Activated naive CD8-positive, alpha-beta T cell treated with anti-CD3 and anti-CD28 coated beads for 36 hours (primary cell): ENCODE data around the gene RNF4. TPM values are rescaled to one million over a fixed set of nuclear protein-coding genes. Genes with fewer than 3 reads are reported as not detected.

Experiments
- DNase-seq: peaks from one replicate; pipeline ENCODE4 v3.0.0; 2021
- H3K27ac Mint-ChIP-seq: one replicate; pipeline ENCODE4 v1.8.0; 2022; ENCODE audit warnings: mild to moderate bottlenecking, moderate library complexity, mixed read lengths
- H3K27me3 Mint-ChIP-seq: one replicate; pipeline ENCODE4 v1.8.0; 2022; ENCODE audit warnings: mild to moderate bottlenecking, mixed read lengths
- H3K36me3 Mint-ChIP-seq: one replicate; pipeline ENCODE4 v1.8.0; 2021; ENCODE audit warnings: mild to moderate bottlenecking, mixed read lengths
- H3K4me1 Mint-ChIP-seq: one replicate; pipeline ENCODE4 v1.8.0; 2021; ENCODE audit warnings: mixed read lengths
- H3K4me3 Mint-ChIP-seq: one replicate; pipeline ENCODE4 v1.8.0; 2022; ENCODE audit warnings: mild to moderate bottlenecking, moderate library complexity, mixed read lengths
- H3K9me3 Mint-ChIP-seq: one replicate; pipeline ENCODE4 v1.8.0; 2022; ENCODE audit warnings: mixed read lengths
- total RNA-seq, 2 experiments: library from RNA; stranded (reverse); gene quantifications; one replicate each; pipeline ENCODE4 v1.2.3, GENCODE V29; 2021

RNF4 gene
- total RNA-seq, 2 experiments from 2014 or later: 93.3 to 94.5 TPM

DNA sequence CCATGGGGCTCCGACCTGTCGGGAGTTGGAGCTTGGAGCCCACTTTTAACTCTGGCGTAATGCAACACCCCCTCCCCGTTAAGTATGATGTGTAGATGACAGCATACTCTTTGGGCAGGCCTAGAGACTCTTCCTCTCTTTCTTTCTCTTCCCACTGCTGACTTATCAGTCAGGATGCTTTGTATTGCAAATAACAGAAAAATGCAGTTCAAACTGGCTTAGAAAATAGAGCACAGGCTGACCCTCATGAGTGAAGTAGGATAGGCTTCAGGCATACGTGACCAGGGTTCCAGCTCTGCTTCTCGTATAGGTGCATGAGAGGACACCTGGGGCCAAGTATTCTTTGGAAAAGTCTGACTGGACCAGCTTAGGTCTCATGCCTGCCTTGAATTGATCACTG is 23.3 kb upstream of the RNF4 start:
- Mint-ChIP-seq H3K36me3 (no peaks in the 10 kb centered on the region), H3K9me3 (no peaks in the 10 kb centered on the region), H3K27me3 (no peaks in the 10 kb centered on the region), H3K4me1 (peaks cover 2% of the 10 kb centered on the region), H3K4me3 (no peak overlapping the region), H3K27ac (no peak overlapping the region)
- DNase-seq: no peak

GRCh38 chr4:2446656-2447564 is 22.0 kb upstream of the RNF4 start:
- Mint-ChIP-seq H3K9me3 (no peaks in the 10 kb centered on the region), H3K4me3 (no peak overlapping the region), H3K4me1 (no peaks in the 10 kb centered on the region), H3K36me3 (no peaks in the 10 kb centered on the region), H3K27ac (no peak overlapping the region), H3K27me3 (no peaks in the 10 kb centered on the region)
- DNase-seq: no peak

DNA sequence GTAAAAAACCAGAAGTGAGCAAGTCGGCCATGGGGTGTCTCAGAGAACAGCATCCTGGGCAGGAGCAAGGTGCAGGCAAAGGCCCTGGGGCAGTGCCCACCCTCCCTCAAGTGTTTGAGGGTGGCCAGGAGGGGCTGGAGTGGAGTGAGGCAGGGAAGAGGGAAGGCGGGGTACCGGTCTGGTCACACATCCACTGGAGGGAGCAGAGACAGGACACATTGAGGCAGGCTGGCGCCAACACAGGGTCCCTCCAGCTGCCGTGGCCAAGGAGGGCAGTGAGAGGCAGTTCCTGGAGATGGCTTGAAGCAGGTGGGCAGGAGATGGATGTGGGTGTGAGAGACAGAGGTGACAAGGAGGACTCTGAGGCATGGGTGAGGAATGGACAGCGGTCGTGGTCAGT is 20.3 kb upstream of the RNF4 start:
- Mint-ChIP-seq H3K27ac (no peak overlapping the region), H3K27me3 (no peaks in the 10 kb centered on the region), H3K4me3 (no peak overlapping the region), H3K9me3 (no peaks in the 10 kb centered on the region), H3K36me3 (no peaks in the 10 kb centered on the region), H3K4me1 (no peaks in the 10 kb centered on the region)
- DNase-seq: no peak

GRCh38 chr4:2449051-2449450 is 19.9 kb upstream of the RNF4 start:
- no peaks in the 10 kb centered on the region for H3K4me1 Mint-ChIP-seq
- no peaks in the 10 kb centered on the region for H3K36me3 Mint-ChIP-seq
- H3K27ac Mint-ChIP-seq: no peak overlapping the region
- H3K4me3 Mint-ChIP-seq: no peak overlapping the region
- DNase-seq: no peak
- H3K9me3 Mint-ChIP-seq: no peaks in the 10 kb centered on the region
- no peaks in the 10 kb centered on the region for H3K27me3 Mint-ChIP-seq

GRCh38 chr4:2449511-2450392 is 19.2 kb upstream of the RNF4 start:
- Mint-ChIP-seq H3K9me3 (no peaks in the 10 kb centered on the region), H3K36me3 (no peaks in the 10 kb centered on the region), H3K4me1 (no peaks in the 10 kb centered on the region), H3K4me3 (no peak overlapping the region), H3K27ac (no peak overlapping the region), H3K27me3 (no peaks in the 10 kb centered on the region)
- no peak for DNase-seq

DNA sequence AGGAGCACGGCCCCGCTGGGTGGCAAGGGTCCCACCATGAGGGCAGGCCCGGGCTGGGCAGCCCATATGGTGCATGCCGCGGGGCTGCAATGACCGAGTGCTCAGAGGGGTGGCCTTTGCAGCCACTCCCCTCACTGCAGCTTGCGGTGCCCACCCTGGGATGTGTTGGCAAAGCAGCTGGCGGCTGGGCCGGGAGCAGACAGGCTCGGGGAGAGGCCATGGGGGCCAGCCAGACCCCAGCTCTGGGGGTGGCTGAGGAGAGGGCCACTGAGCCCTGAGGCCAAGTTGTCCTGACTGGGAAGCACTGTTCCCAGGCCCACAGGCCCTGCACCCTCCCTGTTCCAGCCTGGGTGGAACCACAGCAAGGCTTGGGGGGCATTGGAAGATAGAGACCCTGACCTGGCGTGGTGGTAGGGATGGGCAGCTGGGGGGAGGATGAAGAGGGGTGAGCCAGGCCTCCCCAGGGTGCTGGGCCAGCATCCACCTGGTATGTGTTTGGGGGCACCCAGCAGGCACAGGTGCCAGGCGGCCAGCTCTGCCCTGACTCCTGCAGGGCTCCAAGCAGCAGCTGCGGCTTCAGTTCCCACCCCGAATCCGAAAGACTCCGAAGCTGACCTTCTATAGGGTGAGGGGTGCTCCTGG is 18.4 kb upstream of the RNF4 start:
- Mint-ChIP-seq H3K36me3 (no peaks in the 10 kb centered on the region), H3K9me3 (no peaks in the 10 kb centered on the region), H3K27ac (no peak overlapping the region), H3K27me3 (no peaks in the 10 kb centered on the region), H3K4me1 (no peaks in the 10 kb centered on the region), H3K4me3 (no peak overlapping the region)
- DNase-seq: no peak

GRCh38 chr4:2451036-2451520 is 17.8 kb upstream of the RNF4 start:
- H3K4me3 Mint-ChIP-seq: no peak overlapping the region
- H3K36me3 Mint-ChIP-seq: no peaks in the 10 kb centered on the region
- H3K27me3 Mint-ChIP-seq: no peaks in the 10 kb centered on the region
- no peak for DNase-seq
- H3K27ac Mint-ChIP-seq: no peak overlapping the region
- no peaks in the 10 kb centered on the region for H3K4me1 Mint-ChIP-seq
- no peaks in the 10 kb centered on the region for H3K9me3 Mint-ChIP-seq

GRCh38 chr4:2451821-2452785 is 16.8 kb upstream of the RNF4 start:
- Mint-ChIP-seq H3K9me3 (no peaks in the 10 kb centered on the region), H3K27ac (no peak overlapping the region), H3K4me1 (no peaks in the 10 kb centered on the region), H3K36me3 (no peaks in the 10 kb centered on the region), H3K4me3 (no peak overlapping the region), H3K27me3 (no peaks in the 10 kb centered on the region)
- no peak for DNase-seq

GRCh38 chr4:2457481-2458295 is 11.2 kb upstream of the RNF4 start:
- no peak for DNase-seq
- no peak overlapping the region for H3K4me3 Mint-ChIP-seq
- H3K4me1 Mint-ChIP-seq: peaks cover 2% of the 10 kb centered on the region
- H3K9me3 Mint-ChIP-seq: no peaks in the 10 kb centered on the region
- H3K27me3 Mint-ChIP-seq: peaks cover 8% of the 10 kb centered on the region
- no peak overlapping the region for H3K27ac Mint-ChIP-seq
- H3K36me3 Mint-ChIP-seq: no peaks in the 10 kb centered on the region

GRCh38 chr4:2458546-2459491 is 10.1 kb upstream of the RNF4 start:
- Mint-ChIP-seq H3K9me3 (no peaks in the 10 kb centered on the region), H3K4me3 (no peak overlapping the region), H3K27me3 (peaks cover 8% of the 10 kb centered on the region), H3K27ac (no peak overlapping the region), H3K4me1 (peaks cover 5% of the 10 kb centered on the region), H3K36me3 (no peaks in the 10 kb centered on the region)
- no peak for DNase-seq

DNA sequence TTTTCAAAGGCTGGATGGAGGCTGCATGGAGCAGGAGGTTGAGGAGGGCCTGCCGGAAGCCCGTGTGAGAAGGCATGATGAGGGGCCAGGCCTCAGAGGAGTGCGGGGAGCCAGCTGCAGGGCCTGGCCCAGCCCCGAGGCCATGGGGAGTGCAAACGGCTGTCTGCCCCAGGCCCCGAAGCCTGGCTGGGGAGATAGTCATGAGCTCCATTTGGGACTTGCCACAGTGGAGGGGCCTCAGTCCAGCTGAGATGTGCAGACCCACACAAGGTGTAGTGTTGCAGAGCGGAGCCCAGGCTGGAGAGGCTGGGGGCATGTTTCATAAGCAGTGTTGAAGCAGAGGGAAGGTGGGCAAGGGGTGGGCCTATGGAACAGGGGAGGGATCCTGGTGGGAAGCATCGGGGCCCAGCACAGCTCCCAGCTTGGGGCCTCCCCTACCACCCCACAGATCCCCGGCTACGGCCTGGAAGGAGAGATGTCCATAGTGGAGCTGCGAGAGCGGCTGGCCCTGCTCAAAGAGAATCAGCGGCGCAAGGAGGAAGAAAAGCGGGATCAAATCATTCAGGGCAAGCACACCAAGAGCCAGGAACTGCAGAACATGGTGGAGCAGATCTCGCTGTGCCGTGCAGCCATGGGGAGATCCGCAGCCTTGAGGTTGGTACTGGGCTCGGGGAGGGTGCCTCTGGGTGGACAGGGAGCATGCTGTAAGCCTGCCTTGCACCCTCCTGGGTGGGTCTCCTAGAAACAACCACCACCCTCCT is 9.1 kb upstream of the RNF4 start:
- H3K9me3 Mint-ChIP-seq: no peaks in the 10 kb centered on the region
- H3K4me3 Mint-ChIP-seq: no peak overlapping the region
- peaks cover 8% of the 10 kb centered on the region for H3K27me3 Mint-ChIP-seq
- H3K36me3 Mint-ChIP-seq: no peaks in the 10 kb centered on the region
- no peak overlapping the region for H3K27ac Mint-ChIP-seq
- H3K4me1 Mint-ChIP-seq: peaks cover 5% of the 10 kb centered on the region
- DNase-seq: no peak

- Mint-ChIP-seq H3K9me3 (no peaks in the 10 kb centered on the region), H3K27me3 (peaks cover 8% of the 10 kb centered on the region), H3K27ac (no peak overlapping the region), H3K36me3 (no peaks in the 10 kb centered on the region), H3K4me3 (peak overlapping the region; percentile 71), H3K4me1 (peaks cover 5% of the 10 kb centered on the region)
- DNase-seq: no peak
Measured at GRCh38 chr4:2461246-2461960, 7.5 kb upstream of the RNF4 start.
